Ecto neural progenitor cell (in vitro differentiated cells): Measurements from ENCODE around the gene PCDHAC1.

Experiments
- DNase-seq: peaks from one replicate; pipeline ENCODE4 v3.0.0-alpha.2; 2018; ENCODE audit warnings: low spot score

Gene PCDHAC1

DNA sequence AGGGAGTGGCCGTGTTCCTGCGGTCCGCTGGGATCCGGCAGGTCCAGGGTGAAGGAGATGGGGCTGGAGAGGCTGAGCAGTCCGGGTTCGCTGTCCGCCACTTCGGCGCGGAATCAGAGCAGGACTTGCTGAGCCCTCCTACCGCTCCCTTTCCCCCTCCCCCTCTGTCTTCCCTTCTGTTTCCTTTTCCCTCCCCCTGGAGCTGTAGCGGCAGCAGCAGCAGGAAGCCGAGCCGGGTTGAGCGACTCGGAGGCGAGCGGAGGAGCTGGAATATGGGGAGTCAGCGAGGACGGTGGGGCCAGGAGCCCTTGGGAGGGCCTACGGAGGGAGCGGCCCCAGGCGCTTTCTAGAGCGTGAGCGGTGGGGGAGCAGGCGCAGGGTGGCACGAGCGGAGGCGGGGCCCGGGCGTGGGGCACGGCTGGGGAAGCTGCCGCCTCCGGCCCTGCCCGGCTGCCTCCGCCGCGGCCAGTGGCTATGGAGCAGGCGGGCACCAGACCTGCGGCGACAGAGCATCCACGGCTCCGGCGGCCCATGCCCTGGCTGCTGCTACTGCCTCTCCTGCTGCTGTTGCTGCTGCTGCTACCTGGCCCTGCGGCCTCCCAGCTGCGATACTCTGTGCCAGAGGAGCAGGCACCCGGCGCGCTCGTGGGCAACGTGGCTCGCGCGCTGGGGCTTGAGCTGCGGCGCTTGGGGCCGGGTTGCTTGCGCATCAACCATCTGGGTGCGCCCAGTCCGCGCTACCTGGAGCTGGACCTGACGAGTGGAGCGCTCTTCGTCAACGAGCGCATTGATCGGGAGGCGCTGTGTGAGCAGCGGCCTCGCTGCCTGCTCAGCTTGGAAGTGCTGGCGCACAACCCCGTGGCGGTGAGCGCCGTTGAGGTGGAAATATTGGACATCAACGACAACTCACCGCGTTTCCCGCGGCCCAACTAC is 40.5 kb downstream of the PCDHAC1 start, which contains the start of gene PCDHAC2:
Gene PCDHAC2, plus strand, starts transcription at position 184 of the 933 bp plus-strand sequence. Its CDS starts 291 bp downstream, at position 475.
- DNase-seq, result peak; percentile 79

DNA sequence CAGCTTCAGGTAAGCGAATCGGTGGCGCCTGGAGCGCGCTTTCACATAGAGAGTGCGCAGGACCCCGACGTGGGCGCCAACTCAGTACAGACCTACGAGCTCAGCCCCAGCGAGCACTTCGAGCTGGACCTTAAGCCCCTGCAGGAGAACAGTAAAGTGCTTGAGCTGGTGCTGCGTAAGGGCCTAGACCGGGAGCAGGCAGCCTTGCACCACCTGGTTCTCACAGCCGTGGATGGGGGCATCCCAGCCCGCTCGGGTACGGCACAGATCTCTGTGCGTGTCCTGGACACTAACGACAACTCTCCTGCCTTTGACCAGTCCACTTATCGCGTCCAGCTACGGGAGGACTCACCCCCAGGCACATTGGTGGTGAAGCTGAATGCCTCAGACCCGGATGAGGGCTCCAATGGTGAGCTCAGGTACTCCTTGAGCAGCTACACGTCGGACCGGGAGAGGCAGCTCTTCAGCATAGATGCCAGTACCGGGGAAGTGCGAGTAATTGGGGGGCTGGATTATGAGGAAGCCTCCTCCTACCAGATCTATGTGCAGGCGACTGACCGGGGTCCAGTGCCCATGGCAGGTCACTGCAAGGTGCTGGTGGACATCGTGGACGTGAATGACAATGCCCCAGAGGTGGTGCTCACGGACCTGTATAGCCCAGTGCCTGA is 41.3 kb downstream of the PCDHAC1 start:
- no peak for DNase-seq

GRCh38 chr5:140969880-140970279 is 43.8 kb downstream of the PCDHAC1 start:
- no peak for DNase-seq

- no peak for DNase-seq
These were observed 47.5 kb downstream of the PCDHAC1 start for GRCh38 chr5:140973550-140973949.

GRCh38 chr5:140977003-140977402 is 50.9 kb downstream of the PCDHAC1 start:
- DNase-seq, result no peak

GRCh38 chr5:140978260-140978659 is 52.2 kb downstream of the PCDHAC1 start:
- DNase-seq, result no peak

GRCh38 chr5:140978983-140979382 is 52.9 kb downstream of the PCDHAC1 start:
- no peak for DNase-seq
